ENCODE measurements around the gene MAPK11.
A peak's percentile ranks its signal among the peaks of the same experiment; 100 is the strongest.
"Not testable (repeated sequence)": the region's sequence is repeated elsewhere in the genome, so short reads cannot be mapped to it uniquely, and the experiment has no call there.

The MAPK11 gene

DNA sequence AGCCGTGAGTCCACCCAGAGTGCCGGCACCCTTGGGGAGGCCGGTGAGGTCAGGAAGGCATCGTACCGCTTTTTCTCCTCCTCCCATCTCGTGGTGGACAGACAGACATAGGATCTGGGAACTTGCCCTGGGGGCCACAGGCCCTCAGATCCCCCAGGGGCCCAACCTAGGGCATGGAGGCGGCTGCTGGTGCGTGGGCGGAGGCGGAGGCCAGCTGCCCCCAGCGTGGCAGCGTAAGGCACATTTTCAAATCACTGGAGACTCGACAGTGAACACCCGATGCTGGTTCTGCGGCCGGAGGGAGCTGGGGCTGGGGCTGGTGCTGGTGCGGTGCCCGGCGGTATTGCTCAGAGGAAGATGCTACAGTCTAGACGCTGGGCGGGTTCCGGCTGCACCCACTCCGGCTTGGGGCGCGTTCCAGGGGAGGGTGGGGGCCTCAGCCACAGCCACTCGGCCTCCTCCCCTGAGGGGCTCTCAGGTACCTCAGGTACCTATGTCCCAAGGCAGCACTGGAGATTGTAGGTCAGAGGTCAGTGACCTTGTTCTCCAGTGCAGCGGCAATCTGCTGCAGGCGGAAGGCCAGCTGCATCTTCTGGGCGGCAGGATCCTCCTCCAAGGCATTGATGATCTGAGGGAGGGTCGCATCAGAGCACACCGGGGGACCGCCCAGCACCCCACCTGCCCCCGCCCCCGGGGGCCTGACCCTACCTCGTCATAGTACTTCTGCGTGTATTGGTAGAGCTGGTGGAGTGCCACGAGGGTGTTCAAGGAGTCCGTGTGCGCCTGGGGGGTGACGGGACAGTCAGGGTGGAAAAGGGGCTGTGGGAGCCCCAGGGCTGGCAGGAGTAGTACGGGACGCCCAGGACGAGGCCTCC is 5.2 kb upstream of the MAPK11 start:
- no peak for DNase-seq

DNA sequence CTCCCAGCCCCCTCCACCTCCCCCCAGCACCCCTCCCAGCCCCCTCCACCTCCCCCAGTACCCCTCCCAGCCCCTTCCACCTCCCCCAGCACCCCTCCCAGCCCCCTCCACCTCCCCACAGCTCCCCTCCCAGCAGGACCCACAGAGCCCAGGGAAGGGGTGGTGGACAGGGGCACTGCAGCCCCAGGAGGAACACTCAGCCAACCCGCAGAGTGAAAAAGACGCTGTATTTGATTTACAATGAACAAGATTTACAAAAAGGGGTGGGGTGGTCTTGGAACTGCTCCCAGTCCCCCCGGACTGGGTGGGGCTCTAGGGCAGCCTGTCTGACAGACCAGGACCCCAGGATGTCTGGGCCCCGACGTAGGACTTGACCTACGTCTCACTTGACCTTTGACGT is 4.6 kb upstream of the MAPK11 start:
- DNase-seq = no peak

DNA sequence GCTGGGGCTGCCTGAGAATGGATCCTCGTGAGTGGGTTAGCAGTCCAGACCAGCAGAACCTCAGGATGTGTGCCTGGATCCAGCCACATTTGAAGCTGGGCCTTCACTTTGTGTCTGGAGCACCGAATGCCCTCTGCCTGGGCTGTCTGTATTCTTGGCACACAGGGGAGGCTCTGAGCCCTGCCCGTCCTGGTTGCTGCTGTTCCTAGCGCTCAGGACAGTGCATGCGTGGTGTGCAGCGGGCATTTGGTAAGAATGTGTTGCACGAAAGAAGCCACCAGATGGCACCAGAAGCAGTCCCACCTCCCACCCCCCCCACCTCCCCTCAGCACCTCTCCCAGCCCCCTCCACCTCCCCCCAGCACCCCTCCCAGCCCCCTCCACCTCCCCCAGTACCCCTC is 4.1 kb upstream of the MAPK11 start:
- DNase-seq = peak; percentile 21

DNA sequence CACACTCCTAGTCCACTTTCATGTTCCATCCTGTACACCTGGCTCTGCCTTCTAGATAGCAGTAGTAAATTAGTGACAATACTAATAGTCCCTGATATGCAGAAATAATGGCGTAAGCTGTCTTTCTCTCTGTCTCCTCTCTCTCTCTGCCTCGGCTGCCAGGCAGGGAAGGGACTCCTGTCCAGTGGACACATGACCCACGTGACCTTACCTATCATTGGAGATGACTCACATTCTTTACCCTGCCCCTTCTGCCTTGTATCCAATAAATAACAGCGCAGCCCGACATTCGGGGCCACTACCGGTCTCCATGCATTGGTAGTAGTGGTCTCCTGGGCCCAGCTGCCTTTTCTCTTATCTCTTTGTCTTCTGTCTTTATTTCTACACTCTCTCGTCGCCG is 3.6 kb upstream of the MAPK11 start:
- DNase-seq = not testable (repeated sequence)

DNA sequence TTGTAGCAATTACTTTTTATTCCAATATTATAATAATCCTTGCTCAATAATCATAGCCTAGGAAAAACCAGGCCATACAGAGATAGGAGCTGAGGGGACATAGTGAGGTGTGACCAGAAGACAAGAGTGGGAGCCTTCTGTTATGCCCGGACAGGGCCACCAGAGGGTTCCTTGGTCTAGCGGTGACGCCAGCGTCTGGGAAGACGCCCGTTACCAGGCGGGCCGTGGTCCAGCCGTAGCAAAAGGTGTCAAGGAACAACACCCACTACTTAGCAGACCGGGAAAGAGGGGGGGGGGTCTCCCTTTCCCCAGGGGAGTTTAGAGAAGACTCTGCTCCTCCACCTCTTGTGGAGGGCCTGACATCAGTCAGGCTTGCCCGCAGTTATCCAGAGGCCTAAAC is 3.2 kb upstream of the MAPK11 start:
- DNase-seq = not testable (repeated sequence)

DNA sequence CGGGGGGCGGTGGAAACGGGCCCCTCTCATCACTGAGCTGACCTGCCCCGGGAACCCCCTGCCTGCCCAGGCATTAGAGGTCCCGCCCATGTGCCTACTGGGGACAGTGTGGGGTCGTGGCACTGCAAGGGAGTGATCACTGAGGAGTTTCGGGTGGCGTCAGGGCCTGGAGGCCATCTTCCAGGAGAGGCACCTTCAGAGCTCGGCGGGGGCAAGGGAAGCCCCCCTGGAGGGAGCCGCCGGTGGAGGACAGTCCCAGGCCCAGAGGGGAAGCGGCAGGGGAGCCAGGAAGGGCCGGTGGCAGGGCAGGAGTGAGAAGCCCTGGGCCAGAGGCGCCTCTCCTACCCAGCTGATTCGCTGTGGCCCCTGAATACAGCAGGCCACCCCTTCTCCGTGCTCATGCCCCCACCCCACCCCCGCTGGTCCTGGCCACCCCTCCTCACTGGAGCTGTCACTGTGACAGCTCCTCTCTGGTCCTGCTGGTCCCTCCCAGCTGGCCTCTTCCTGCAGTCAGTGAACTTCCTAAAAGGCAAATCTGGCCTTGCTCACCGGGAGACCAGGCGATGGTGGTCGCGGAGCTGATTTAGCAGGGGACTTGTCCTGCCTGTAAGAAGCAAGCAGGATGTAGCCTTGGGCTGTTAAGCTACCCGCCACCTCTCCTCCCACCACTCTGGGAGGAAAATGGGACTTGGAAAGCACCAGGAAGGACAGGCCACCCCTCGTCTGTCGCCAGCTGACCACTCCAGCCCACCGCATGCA is 2.0 kb upstream of the MAPK11 start:
- DNase-seq = no peak

DNA sequence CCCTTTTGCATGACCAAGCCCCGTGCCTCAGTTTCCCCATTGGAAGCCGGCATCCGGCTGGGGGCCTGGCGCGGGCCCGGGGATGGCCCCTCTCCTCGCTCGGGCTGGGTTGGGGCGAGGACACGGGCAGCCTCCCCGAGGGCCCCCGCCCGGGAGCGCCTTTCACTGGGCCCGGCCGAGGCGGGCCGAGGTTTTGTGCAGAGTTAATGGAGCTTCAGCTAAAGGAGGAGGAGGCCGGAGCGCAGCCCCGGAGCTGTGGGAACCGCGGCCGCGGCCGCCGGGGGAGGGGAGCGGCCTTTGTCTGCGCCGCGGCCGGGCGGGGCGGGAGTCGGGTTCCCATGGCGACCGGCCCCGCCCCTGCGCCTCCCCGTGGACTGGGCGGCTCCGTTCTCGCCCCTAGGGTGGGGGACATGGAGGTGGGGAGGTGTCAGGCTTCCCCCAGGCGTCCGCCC is 1.4 kb upstream of the MAPK11 start:
- peak; percentile 57 for DNase-seq

DNA sequence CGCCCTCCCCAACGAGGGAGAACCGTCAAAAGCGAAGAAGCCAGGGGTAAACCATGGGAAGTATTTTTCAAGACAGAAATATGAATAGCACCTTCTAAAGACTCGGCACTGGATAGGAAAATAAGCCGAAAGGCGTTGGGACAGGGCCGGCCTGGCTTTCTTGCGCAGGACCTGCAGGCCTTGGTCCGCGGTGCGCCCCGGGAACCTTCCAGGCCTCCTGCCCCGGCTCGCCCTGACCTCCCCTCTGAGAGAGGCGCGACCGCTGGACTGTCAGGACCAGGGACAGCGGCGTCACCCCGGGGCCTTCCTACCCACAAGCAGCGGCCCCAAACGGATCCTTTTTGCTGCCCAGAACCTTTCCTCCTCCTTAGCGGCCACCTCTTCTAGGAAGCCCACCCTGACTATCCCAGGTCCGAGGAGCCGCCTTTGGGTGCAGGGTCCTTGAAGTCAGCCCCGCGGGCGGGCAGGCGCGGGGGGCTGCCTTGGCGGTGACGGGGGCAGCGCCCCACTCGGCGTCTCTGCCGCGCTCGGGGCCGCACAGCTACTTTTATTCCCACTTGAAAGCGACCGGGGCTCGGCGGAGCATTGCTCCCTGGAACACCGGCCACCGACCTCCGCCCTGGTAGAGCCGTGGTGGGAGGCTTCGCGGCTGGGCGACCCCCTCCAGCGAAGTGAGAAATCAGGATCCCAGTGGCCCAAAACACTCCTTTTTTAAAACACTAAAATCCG is 650 bp upstream of the MAPK11 start:
- no peak for DNase-seq

DNA sequence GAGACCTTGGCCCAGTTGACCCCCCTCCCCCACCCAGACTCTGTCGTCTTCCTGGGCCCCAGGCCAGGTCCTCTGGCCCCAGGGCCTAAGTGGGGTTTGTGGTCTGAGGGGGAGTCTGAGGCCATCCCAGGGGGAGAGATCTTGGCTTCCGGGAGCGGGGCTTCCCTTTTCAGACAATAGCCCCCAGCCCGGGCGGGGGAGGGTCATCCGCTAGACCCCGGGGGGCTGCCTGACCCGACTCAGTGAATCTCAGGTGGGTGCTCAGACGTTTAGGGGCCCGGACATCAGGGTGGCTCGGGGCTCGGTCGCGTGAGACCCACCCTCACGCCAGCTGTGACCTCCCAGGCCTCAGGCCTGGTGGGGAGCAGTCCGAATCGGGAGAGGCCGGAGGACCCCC is 609 bp downstream of the MAPK11 start:
- DNase-seq = no peak

DNA sequence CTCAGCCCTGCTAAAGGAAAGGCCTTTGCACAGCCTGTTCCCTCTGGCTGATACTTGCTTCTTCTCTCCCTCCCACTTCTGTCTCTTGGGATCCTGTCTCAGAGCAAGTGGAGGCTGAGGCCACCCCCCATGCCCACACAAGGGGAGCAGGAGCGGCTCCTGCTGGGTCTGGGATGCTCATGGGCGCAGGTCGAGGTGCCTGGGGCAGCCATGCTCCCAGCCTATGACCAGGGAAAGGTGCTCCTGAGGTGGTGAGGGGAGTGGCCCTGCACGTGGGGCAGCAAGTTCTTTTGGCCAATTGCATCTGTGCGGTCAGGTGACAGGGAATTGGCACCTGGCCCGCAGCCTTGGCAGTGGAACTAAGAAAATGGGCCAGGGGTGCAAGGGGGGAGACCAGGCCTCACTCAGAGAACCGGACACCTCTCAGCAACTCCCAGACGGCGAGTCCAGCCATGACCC is 1.5 kb downstream of the MAPK11 start:
- DNase-seq = no peak

DNA sequence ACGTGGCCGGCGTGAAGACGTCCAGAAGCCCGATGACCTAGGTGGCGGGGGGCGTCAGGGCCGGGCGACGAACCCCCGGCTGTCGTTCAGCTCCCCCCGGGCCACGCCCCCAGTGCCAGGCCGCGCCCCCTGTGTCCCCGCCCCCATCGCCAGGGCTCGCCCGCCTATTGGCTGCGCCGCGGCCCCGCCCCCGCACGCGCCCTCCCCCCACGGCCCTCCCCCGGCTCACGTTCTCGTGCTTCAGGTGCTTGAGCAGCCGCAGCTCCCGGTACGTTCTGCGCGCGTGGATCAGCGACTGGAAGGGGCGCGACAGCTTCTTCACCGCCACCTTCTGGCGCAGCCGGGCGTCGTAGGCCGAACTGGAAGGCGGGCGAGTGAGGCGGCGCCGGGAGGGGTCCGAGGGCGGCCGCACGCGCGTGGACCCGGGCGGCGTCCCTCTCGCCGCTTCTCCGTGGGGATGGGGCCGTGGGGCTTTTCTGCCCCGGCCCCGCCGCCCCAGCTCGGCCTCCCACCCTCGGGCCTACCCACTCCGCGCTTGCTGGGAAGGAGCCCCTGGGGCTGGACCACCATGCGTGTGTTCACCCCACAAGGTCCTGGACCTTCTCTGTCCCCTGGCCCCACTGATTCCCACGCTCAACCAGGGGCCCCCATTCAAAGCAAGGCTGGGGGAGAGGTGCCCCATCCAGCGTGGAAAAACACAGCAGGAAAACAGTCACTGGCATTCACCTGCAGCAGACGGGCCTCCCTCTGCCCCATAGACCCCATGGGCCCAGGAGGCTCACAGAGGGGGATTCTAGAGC is 2.4 kb downstream of the MAPK11 start:
- no peak for DNase-seq

DNA sequence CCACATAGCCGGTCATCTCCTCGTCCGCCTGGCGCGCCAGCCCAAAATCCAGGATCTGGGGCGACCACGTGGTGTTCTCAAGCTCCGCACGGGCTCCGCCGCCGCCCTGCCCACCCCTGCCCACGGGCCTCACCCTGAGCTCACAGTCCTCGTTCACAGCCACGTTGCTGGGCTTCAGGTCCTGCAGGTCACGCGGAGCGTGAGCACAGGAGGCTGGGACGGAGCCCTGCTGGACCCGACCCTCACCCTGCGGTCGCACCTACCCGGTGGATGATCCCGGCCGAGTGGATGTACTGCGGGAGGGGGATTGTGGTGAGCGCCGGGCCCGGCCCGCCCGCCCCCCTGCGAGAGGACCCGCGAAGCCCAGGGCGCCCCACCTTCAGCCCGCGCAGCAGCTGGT is 3.2 kb downstream of the MAPK11 start:
- no peak for DNase-seq

DNA sequence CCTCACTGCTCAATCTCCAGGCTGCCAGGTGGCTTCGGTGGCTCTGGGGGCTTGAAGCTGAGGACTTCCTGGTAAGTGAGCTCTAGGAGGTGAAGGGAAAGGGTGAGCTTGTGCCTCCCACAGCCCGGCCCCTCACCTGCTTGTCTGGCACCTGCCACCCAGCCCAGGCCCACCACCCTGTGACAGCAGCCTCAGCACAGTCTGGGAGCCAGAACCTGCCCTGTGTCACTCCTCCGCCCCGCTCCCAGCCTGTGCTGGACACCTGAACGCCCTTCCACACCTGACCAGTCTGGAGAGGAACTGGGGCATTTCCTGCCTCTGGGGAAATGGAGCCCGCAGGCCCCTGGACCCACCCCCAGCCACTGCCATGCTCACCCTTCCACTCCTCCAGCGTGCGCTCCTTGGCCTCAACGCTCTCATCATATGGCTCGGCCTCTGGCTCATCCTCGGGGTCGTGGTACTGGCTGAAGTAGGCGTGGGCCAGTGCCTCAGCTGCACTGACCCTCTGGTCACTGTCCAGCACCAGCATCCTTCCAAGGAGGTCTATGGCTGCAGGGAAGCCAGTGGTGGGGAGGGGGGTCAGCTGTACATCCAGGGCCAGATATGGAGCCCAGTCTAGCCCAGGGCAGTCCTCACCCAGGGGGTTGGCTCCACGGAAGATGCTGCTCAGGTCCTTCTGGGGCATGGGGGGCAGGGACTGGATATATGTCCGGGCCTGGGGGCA is 5.1 kb downstream of the MAPK11 start:
- no peak for DNase-seq

DNA sequence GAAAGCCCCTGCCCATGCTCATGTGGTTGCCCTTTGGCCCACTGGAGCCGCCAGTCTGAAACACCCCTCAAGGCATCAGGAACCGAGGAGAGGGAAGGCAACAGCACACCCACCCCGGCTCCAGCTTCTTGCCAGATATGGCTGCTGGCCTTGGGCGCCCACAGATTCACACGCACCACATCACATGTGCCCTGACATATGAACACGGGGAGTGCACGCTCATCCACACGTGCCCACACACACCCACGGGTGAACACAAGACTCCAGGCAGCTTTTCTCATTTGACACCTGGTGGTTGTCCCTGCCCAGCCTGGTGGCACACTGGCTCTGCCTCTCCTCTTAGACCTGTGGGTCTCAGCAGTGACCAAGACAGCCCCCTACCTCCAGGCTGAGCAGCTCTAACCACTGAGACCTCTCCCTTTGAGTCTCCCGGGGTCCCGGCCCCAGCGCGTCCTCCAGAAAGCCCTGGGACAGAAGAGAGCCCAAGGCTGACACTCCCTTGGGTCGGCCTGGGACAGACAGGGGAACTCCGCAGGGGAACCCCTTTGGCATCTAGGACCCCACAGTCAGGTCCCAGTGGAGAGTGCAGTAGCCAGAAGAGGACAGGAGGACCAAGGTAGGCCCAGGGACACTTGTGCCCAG is 6.0 kb downstream of the MAPK11 start:
- no peak for DNase-seq

DNA sequence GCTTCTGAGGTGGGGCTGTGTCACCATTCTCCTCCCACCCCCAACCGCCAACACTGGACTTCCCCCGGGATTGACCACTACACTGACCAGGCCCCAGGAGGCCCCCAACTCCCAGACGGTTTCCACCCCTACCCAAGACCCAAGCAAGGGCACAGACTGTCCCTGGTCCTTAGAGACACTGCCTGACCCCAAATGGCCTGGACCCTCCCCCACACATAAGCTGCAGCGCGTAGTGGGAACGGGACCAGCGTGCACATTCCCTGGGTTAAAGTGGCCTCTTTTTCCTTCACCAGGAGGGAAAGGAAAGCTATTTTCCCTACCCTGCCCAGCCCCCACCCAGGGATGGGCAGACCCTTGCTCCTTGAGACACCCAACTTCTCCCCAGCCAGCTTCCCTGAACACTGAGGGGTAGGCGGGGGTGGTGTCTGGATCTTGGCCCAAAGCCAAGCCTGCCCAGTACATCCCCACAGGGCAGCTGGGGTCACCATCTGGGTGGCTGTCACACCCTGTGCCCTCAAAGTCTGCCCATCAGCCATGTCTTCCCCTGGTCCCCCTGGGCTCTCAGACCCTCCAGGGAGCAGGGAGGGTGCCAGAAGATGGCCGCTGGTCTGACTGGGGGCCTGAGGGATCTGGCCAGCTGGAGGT is 7.1 kb downstream of the MAPK11 start:
- no peak for DNase-seq

DNA sequence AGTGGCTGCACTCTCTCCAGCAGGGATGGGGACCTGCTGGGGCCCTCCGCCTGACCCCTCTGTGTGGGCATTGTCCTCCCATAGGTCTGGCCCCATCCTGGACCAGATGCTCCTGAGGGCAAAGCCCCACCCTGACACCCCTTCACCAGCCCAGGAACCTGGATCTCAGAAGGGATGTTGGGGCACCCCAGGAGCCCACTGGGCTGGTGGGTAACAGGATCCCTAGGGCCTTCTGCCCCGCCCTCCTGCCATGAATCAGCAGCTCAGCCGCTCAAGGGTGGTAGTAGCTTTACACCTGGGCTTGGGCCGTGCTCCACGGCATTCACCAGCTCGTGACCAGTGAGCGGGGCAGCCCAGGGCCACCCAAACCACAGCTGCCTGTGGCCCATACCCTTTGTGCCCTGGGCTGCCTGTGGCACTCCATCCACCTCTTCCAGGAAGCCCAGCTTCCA is 7.7 kb downstream of the MAPK11 start:
- no peak for DNase-seq

DNA sequence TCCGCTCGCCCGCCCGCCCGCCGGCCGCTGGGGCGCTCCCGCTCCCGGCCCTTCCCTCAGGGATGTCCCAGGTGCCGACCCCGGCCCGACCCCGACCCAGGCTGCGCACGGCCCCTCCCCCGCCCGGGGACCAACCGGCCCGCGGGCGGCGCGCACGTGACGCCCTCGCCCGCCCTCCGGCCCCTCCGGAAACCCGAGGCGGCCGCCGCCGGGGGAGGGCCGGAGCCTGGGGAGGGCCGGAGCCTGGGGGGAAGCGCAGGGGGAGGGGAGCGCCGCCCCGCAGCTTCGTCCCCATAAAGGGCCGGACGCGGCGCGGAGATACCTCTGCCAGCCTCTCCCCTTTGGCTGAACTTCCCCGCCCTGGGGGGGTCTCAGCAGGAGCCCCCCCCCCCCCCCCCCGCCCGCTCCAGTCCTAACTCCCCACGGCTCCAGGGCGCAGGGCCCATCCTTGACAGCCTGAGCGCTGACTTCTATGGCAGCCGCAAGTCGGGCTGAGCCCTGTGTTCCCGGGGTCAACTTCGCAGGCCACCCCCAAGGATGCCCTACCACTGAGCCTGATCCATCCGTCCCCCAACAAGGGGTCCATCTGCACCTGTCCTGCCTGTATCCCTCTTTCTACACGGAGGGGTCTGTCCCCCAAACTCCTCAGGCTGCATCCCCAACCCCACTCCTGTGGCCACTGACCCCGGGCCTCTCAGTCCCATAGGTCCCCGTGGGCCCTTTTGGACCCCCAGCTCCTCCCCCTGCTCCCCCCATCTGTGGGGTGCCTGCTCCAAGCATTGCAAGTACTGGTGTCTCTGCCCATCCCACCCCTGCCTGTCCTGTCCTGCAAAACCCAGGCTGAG is 8.3 kb downstream of the MAPK11 start, which contains the start of gene MAPK12:
MAPK12 (minus strand) TSS at position 69 of the 845 bp plus-strand sequence. CDS start 174 bp downstream, outside the sequence.
- no peak for DNase-seq

DNA sequence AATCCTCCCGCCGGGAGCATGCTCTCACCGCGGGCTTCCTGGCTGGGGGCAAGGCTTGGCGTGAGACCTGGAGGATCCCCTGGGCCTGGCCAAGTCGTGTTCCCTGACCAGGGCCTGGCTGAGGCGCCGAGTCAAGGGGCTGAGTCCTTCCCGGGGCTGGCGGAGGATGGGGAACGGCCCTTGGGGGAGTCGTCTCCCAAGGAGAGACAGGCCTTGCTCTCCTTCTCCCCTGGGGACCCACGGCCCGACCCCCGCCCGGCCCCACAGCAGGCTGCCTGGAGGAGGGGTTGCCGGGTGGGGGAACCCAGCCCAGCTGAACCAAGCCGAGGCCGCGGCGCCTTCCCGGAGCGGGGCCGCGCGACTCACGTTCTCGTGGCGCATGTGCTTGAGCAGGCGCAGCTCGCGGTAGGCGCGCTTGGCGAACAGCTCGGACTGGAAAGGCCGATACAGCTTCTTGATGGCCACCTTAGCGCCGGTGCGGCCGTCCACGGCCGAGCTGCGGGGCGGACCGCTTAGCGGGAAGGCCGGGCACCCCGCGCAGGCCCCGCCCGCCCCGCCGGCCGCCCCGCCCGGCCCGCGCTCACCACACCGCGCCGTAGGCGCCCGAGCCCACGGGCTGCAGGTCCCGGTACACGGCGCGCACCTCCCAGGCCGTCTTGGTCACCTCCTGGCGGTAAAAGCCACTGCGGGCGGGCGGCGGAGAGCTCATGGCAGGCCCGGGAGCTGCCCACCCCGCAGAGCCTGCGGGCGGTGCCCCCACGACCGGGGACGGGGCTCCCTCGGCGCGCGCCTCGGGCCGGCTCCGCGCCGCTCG is 9.2 kb downstream of the MAPK11 start:
- DNase-seq = peak; percentile 12

DNA sequence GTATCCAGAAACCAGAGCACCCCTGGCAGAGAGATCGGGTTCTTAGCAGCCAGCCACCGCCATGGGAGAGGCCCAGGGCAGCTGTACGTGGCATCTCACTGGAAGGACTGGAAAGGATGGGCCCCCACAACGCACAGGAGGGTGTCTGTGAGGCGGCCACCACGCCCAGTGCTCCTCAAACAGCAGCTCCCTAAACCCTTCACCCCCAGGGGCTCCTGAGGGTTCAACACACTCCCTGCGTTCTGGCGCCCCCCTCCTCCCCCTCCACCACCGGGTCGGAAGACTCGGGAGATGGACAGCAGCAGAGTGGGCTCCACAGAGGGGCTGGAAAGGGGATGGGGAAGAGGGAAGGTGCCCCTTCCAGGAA is 9.8 kb downstream of the MAPK11 start:
- DNase-seq = no peak

Data from NCI-H2227 treated with DMSO at 0.1 percent for 48 hours (cell line).